Non-pigmented ciliary epithelial cell (primary cell): Measurements from ENCODE around the gene ASS1.
A peak's percentile ranks its signal among the peaks of the same experiment; 100 is the strongest.
"Not testable (repeated sequence)": the region's sequence is repeated elsewhere in the genome, so short reads cannot be mapped to it uniquely, and the experiment has no call there.

Experiments used
- DNase-seq: peaks from one replicate; pipeline ENCODE4 v3.0.0-alpha.2; 2010; ENCODE audit warnings: low read depth

The ASS1 gene

GRCh38 chr9:130434656-130435055 is 10.1 kb upstream of the ASS1 start:
- DNase-seq: not testable (repeated sequence)

- no peak for DNase-seq
Measured at GRCh38 chr9:130437011-130437789, 7.6 kb upstream of the ASS1 start.

DNA sequence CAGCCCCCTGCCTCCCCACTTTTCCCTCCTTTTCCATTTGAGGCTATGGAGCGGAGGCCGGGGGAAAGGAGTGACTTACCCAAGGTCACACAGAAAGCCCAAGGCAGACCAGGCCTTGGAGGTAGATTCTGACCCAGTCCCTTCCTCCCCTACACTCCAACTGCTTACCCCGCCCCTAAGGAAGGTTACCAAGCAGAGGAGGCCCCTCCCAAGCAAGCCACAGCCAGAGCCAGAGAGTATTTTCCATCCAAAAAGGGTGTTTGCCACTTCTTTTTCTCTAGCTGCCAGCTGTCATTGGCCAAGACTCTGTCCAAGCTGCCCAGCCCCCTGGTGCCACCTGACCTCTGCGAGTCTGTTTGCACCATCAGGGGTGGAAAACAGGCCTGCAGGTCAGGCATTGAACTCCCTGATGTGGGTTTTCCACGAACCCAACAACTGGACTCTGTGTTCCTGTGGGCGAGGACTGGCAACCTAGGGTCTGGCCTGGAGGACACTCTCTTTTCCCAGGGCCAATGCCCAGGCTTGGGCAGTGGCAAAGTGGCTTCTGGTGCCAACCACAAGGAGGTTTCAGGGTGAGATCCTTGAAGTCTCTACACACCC is 6.3 kb upstream of the ASS1 start:
- DNase-seq: no peak

DNA sequence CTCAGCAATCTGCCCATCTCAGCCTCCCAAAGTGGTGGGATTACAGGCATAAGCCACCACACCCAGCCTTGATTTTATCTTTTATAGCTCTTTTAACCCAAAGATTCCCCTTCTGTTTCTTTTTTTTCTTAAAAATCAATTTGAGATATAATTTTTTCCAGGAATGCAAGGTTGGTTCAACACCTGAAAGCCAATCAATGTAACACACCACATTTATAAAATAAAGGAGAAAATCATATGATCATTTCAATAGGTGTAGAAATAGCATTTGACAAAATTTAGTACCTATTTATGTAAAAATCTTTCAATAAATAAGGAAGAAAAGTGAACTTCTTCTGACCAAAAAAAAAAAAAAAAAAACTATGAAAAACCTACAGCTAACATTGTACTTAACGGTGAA is 3.7 kb upstream of the ASS1 start:
- DNase-seq: no peak

DNA sequence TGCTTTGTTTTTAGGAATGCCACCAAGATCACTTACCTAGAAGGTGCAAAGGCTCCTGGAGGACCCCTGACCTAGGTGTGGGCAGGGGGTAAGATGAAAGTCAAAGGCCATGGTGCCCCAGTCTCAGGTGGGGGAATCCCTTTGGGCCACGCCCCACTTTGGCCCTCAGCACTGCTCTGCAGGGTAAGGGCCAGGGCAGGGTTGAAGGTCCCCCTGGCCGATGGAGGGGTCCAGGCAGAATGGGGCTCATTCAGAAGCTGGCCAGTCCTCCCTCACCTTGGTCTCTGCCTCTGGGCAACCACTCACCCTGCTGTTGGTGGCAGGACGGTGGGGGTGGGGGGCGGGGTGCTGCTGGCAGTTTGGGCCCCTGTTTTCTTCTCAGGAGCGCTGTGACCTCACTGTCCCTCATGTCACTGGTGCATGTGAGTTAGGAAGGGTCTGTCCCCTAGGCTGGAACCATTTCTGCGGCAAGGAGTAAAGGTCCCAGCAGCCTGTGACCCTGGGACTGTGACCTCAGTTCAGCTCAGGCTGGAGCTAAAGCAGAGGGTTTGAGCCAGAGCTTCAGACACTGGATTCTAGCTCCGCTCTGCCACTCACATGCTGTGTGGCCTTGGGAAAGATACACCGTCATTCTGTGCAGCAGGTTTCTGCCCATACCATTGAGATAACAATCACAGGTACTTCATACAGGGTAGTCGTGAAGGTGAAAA is 1.9 kb upstream of the ASS1 start:
- DNase-seq: no peak

DNA sequence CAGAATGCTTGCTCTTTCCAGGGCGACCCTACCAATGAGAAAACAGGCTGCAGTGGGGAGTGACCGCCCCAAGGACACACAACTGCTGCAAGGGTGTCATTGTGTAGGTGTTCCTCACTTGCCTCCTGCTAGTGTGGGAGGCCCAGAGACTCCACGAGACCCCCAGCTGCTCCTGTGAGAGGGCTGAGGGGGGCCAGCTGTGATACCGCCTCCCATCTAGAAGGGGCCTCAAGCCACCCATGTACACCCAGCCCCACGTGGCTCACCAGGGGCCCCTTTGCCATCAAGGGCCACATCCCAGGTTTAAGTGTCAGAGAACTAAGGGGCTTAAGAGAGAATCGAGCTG is 1.3 kb upstream of the ASS1 start:
- DNase-seq: no peak

- no peak for DNase-seq
Measured at GRCh38 chr9:130443840-130444492, 795 bp upstream of the ASS1 start.

GRCh38 chr9:130445268-130445983 is 665 bp downstream of the ASS1 start:
- no peak for DNase-seq

- DNase-seq: peak; percentile 51
Measured at GRCh38 chr9:130446101-130446861, 1.5 kb downstream of the ASS1 start.

DNA sequence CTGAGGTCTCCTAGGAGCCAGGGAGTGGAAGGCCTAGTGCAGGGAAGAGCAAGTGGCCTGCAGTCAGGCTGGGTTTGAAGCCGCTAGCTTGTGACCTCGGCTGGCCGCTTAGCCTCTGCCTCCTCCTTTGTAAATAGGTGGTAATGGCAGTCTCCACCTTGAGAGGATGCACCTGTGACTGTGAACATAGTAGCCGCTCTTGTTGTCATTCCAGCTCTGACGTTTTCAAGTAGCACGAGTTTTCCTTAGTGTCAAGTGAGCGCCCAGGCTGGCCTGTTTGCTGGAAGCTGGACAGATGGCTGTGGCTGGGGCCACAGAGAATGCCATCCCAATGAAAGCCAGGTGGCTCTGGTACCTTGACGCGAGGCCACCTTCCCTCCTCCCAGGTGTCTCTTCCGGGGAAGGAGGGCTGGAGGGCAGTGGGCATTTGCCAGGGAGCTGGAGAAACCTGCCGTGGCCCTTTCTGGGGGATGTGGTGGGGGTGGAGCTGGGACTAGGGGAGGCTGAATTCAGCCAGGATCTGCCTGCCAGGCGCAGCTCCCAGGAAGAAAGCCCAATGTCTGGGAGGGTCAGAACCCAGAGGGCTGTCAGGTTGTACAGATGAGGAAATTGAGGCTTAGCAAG is 2.5 kb downstream of the ASS1 start:
- no peak for DNase-seq

DNA sequence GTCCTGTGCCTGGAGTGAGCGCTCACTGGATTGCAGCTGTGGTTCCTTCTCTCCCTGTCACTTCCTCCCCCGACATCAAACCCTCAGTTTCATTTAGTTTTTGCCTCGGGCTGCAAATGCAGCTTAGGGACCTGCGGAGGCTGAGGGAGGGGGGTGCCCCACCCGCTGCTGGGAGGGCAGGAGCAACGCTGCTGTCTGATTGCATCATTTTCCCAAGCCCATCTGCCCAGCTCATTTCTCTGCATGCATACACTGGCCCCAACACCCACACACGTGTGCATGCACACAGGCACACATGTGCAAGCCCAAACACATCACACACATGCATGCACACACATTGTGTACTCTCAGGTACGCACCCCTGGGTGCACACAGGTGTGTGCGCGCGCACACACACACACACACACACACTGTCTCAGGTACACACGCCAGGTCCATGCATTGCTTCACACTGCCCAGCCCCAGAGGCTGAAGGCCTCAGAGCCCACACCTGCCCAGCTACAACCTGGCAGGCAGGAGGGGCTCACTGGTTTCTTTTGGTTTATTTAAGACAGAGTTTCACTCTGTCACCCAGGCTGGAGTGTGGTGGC is 3.4 kb downstream of the ASS1 start:
- no peak for DNase-seq

DNA sequence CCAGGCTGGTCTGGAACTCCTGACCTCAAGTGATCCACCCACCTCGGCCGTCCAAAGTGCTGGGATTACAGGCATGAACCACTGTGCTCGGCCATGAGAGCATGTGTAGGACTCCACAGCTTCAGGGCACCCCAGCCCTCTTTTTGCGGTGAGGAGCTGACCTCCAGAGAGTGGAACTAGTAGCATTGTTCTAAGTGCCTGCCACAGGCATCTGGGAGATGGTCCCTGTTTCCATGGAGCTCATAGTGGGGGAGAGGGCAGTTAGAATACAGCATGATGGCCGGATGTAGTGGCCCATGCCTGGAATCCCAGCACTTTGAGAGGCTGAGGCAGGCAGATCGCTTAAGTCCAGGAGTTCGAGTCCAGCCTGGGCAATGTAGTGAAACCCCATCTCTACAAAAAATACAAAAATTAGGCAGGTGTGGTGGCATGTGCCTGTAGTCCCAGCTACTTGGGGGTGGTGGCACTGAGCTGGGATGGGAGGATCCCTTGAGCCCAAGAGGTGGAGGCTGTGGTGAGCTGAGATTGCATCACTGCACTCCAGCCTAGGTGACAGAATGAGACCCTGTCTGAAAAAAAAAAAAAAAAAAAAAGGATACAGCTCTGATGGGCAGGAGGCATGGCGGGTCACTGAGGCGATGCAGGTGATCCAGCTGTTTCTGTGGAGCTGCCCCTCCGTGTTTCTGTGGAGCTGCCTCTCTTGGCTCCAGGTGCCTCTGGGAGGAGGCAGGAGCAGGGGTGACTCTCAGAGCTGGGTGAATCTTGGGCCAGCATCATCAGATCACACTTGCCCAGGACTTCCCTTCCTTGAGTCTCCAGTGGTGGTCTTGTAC is 4.2 kb downstream of the ASS1 start:
- no peak for DNase-seq

- DNase-seq: no peak
Measured at GRCh38 chr9:130450344-130451003, 5.7 kb downstream of the ASS1 start.

DNA sequence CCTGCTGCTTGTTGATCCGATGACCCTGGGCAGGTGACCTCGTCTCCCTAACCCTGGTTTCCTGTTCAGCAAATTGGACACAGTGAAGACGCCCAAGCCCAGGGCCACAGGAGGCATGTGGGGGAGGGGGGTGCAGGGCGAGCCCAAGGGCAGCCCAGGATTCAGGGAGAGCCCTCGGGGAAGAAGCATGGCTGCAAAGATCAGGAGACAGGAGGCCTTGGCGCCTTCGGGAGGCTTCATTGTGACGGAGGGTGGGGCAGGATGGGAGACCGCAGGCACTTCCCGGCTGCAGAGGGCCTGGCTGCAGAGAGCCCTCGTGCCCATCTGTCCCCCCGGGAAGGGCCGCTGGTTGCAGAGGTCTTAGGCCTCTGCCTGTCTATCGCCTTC is 6.2 kb downstream of the ASS1 start:
- no peak for DNase-seq

- DNase-seq: peak; percentile 85
Measured at GRCh38 chr9:130451509-130452388, 7.0 kb downstream of the ASS1 start.

DNA sequence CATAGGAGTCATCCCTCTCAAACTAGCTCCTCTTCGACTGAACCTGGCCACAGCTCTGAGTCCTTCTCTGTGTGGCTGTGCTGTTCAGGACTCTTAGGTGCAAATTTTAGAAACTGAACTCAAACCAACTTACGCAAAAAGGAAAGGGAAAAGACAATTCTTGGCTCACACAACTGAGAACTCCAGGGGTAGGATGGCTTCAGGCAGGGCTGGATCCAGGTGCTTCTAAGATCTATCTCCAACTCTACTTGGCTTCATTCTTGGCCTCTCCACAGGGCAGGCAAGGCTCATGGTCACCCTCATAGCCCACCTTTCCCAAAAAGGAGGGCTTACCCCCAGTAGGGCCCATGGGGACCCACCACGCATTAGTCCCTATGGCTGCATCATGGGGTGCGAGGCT is 8.1 kb downstream of the ASS1 start:
- DNase-seq: no peak

DNA sequence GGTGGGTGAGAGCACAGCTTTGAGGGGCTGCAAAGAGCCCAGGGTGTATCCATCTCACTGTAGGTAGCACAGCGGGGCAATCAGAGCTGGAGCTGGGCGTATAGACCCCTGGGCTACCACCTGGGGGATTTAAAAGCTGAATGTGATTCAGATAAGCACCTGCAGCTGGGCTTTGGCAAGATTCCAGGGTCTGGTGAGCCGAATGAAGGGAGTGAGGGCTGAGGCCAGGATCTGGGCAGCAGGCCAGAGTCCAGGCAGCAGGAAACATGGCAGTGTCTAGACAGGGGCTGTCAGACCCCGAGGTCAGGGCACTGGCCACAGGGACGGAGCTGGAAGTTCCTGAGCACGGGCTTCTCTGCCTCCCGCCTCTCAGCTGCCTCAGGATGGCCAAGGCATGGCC is 8.7 kb downstream of the ASS1 start:
- DNase-seq: no peak
